ENCODE measurements around the gene OR2T27. TPM values are rescaled to one million over a fixed set of nuclear protein-coding genes. Genes with fewer than 3 reads are reported as not detected.
"Not testable (repeated sequence)": the region's sequence is repeated elsewhere in the genome, so short reads cannot be mapped to it uniquely, and the experiment has no call there.

OR2T27 gene, protein sequence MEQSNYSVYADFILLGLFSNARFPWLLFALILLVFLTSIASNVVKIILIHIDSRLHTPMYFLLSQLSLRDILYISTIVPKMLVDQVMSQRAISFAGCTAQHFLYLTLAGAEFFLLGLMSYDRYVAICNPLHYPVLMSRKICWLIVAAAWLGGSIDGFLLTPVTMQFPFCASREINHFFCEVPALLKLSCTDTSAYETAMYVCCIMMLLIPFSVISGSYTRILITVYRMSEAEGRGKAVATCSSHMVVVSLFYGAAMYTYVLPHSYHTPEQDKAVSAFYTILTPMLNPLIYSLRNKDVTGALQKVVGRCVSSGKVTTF
- polyA plus RNA-seq (ENCODE audit: low read depth in 6 of 6) = not detected

DNA sequence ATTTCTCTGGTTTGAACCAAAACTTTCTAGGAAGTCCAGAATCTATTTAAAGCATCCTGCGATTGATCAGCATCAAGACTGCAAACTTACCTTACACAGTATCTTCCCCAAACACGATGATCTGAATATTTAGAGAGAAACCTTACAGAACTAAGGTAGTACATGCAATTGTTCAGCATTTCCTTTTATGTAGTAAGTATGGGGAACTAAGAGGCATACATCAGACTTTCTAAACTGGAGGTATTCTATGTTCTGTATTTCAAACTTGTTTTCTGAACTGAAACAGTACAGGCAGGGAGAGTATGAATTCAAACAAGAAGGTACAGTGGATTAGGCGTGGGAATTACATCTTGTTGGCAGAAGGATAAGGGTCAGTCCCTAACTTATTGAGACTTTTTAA is at the start of gene OR2T27:
Gene OR2T27, minus strand, starts transcription at position 175 of the 400 bp plus-strand sequence. CDS start 4,644 bp downstream, outside the sequence.
- Mint-ChIP-seq H3K27ac (peak within 1 kb of the TSS in 1 of 6 donors; percentile 26), H3K4me1 (peaks cover 0 to 17% (median 14%) of the 10 kb centered on the region in 3 donors)

DNA sequence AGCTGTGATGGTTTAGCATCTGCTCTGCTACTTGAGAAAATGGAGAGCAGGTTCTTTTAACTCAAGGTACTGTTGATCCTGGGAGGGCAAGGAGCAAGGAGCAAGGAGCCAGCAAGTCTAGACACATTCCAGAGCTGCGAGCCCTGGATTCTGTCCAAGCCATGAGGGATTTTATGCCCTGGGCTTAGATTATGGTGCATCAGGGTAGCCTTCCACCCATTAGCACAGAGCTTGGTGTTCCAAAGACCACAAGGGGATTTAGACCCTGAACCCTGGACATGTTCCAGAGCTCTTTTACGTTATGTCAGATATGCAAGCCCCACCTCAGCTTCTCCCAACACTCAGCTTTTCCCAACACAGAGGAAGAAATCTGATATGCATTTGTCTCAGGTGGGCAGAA is 49.3 kb upstream of the OR2T27 start:
- no peaks in the 10 kb centered on the region for H3K9me3 Mint-ChIP-seq
- no peaks in the 10 kb centered on the region for H3K36me3 Mint-ChIP-seq
- no peaks in the 10 kb centered on the region for H3K27me3 Mint-ChIP-seq
- H3K27ac Mint-ChIP-seq = peak overlapping the region in 1 of 6 donors; percentile 67
- DNase-seq = no peak
- H3K4me3 Mint-ChIP-seq = no peak overlapping the region
- H3K4me1 Mint-ChIP-seq = peaks cover 0 to 6% (median 0%) of the 10 kb centered on the region in 3 donors
- no peak for ATAC-seq (ENCODE audit: low read depth in 2 of 2)

More for the DNA sequence above, at the start of gene OR2T27:
- not testable (repeated sequence) for ATAC-seq (ENCODE audit: low read depth in 2 of 2); H3K36me3 Mint-ChIP-seq; H3K27me3 Mint-ChIP-seq; DNase-seq; H3K9me3 Mint-ChIP-seq; H3K4me3 Mint-ChIP-seq

DNA sequence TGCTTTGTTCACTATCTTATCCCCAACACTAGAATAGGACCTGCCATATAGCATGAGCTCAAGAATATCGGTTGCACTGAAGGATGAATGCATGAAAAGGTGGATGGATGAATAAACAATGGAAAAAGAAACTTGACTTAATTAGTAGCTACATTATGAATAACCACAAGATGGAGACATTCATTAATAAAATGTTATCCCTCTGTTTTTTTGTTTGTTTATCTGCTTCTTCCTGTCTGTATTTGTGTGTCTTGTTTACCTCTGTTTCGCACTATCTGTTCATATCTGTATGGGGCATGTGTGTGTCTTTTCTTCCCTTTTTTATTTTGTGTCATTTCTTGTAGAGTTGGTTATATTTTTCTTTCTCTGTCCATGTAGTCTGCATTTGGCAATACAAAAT is 48.3 kb upstream of the OR2T27 start:
- Mint-ChIP-seq H3K36me3 (no peaks in the 10 kb centered on the region), H3K27me3 (peaks cover 0 to 7% (median 0%) of the 10 kb centered on the region in 3 donors)

DNA sequence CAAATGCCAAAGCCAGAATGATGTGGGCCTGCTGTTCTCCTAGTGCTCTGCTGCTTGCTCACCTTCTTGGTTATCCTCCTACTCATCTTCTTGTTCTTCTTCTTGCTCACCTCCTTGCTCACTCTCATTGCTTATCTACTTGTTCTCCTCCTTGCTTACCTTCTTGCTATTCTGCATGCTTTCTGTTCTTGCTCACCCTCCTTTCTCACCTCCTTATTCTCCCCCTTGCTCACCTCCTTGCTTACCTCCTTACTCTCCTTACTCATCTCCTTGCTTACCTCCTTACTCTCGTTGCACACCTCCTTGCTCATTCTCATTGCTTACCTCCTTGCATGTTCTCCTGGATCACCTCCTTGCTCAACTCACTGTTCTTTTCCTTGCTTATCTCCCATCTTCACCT is 47.4 kb upstream of the OR2T27 start, which contains the start of gene OR14I1:
Gene OR14I1, minus strand, starts transcription at position 53 of the 400 bp plus-strand sequence.
- no peaks in the 10 kb centered on the region for H3K36me3 Mint-ChIP-seq
- peaks cover 0 to 7% (median 0%) of the 10 kb centered on the region in 3 donors for H3K27me3 Mint-ChIP-seq
- H3K27ac Mint-ChIP-seq = no peak within 1 kb of the TSS
- H3K4me1 Mint-ChIP-seq = peaks cover 0 to 6% (median 0%) of the 10 kb centered on the region in 3 donors
- ATAC-seq (ENCODE audit: low read depth in 2 of 2) = no peak
- H3K9me3 Mint-ChIP-seq = no peaks in the 10 kb centered on the region
- no peak within 1 kb of the TSS for H3K4me3 Mint-ChIP-seq
- DNase-seq = no peak

More for the DNA sequence above, 48.3 kb upstream of the OR2T27 start:
- DNase-seq (peak; percentile 5), ATAC-seq (ENCODE audit: low read depth in 2 of 2) (no peak)
- Mint-ChIP-seq H3K4me3 (no peak overlapping the region), H3K4me1 (peaks cover 0 to 6% (median 0%) of the 10 kb centered on the region in 3 donors), H3K27ac (no peak overlapping the region), H3K9me3 (no peaks in the 10 kb centered on the region)

DNA sequence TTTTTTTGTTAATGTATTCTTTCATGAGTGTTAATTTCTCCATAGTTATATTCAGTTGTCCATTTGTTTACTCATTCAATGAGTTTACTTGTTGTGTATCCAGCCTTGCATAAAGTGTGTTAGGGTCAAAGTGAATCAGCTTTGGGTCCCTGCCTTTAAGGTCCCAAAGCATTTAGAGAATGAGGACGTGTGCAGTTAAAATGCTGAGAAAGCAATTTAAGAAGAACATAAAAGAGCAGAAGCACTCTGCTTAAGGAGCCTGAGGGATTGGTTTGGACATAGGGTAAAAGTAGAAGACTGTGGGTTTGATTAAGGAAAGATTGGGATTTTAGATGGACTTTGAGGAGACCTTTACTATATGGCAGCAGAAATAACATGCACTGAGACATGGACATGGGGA is 43.8 kb upstream of the OR2T27 start:
- H3K9me3 Mint-ChIP-seq = no peaks in the 10 kb centered on the region
- no peaks in the 10 kb centered on the region for H3K36me3 Mint-ChIP-seq
- H3K27ac Mint-ChIP-seq = peak overlapping the region in 1 of 6 donors; percentile 10

DNA sequence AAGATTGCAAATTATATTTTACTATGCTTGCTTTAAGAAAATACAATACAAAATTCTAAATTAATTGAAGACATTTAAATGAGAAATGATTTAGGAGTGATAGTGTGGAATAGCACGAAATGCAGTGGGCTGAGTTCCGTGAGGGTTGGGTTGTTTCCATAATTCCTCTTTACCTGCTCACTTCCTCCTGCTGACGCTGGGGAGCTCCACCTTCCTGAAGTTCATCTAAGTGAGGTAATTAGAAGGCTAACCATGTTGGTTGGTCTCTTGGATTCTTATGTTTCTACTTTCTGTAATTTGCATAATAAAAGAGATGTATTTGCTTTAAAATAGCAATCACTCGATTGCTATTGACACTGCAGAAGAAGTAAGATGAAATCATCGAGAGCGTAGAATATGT is 42.6 kb upstream of the OR2T27 start:
- ATAC-seq (ENCODE audit: low read depth in 2 of 2) = no peak
- no peaks in the 10 kb centered on the region for H3K36me3 Mint-ChIP-seq

More for the DNA sequence above, 43.8 kb upstream of the OR2T27 start:
- peaks cover 15 to 17% (median 16%) of the 10 kb centered on the region in 3 donors for H3K4me1 Mint-ChIP-seq
- DNase-seq (no peak), ATAC-seq (ENCODE audit: low read depth in 2 of 2) (no peak)
- no peak overlapping the region for H3K4me3 Mint-ChIP-seq
- peaks cover 0 to 7% (median 0%) of the 10 kb centered on the region in 3 donors for H3K27me3 Mint-ChIP-seq

DNA sequence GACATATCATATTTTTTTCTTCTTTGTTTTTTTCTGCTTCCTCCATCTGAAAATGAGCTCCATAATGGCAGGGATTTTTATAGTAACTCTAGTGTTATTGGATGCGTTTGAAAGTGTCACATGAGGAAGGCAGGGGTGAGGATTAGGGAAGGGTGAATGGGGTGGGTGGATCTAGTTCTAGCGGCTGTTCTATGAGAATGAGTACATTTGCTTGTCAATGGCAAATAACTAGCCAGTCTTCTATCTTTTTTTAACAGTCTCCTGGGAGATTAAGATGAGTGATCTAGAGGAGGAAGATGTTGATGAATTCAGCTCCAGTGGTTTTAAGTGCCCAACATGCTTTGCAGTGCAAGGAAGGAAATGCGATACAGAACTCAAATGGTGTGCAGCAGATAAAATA is 41.4 kb upstream of the OR2T27 start:
- peaks cover 0 to 14% (median 0%) of the 10 kb centered on the region in 3 donors for H3K27me3 Mint-ChIP-seq
- H3K27ac Mint-ChIP-seq = peak overlapping the region in 5 of 6 donors; percentile 26 to 83 (median 63)
- peaks cover 0 to 5% (median 0%) of the 10 kb centered on the region in 7 donors for H3K9me3 Mint-ChIP-seq
- no peak for DNase-seq
- H3K36me3 Mint-ChIP-seq = peaks cover 0 to 8% of the 10 kb centered on the region in 2 donors
- H3K4me1 Mint-ChIP-seq = peaks cover 16 to 22% (median 20%) of the 10 kb centered on the region in 3 donors
- ATAC-seq (ENCODE audit: low read depth in 2 of 2) = peak; percentile 21 to 25
- H3K4me3 Mint-ChIP-seq = peak overlapping the region in 4 of 8 donors; percentile 21 to 55 (median 46)

More for the DNA sequence above, 42.6 kb upstream of the OR2T27 start:
- Mint-ChIP-seq H3K4me1 (peaks cover 15 to 17% (median 16%) of the 10 kb centered on the region in 3 donors), H3K27me3 (peaks cover 0 to 7% (median 0%) of the 10 kb centered on the region in 3 donors), H3K27ac (no peak overlapping the region), H3K9me3 (no peaks in the 10 kb centered on the region), H3K4me3 (peak overlapping the region in 1 of 8 donors; percentile 3)
- no peak for DNase-seq

DNA sequence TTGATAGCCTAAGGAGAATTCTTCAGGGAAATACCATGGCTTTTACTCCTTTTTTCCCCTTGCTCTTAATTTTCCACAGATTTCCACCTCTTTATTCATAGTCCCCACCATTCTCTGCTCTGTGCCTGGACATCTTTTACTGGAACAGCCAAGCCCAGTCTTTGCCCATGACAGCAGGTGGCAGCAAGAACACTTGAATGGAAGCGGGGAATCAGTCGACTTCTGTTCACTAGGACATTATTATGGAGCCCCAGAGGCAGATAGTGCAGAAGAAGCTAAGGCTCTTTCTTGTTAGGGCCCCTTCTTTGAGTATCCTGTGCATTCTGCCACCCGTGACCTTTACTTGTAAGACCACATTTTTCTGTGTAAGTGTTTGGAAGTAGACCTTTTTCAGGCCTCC is 40.9 kb upstream of the OR2T27 start:
- peak; percentile 43 to 45 for ATAC-seq (ENCODE audit: low read depth in 2 of 2)
- H3K9me3 Mint-ChIP-seq = peaks cover 0 to 5% (median under 1%) of the 10 kb centered on the region in 7 donors
- H3K4me3 Mint-ChIP-seq = peak overlapping the region in 4 of 8 donors; percentile 21 to 59 (median 34)
- peaks cover 0 to 14% (median 0%) of the 10 kb centered on the region in 3 donors for H3K27me3 Mint-ChIP-seq
- H3K4me1 Mint-ChIP-seq = peaks cover 16 to 22% (median 20%) of the 10 kb centered on the region in 3 donors
- DNase-seq = no peak
- H3K36me3 Mint-ChIP-seq = peaks cover 0 to 8% of the 10 kb centered on the region in 2 donors
- peak overlapping the region in 2 of 6 donors; percentile 37 to 83 for H3K27ac Mint-ChIP-seq

DNA sequence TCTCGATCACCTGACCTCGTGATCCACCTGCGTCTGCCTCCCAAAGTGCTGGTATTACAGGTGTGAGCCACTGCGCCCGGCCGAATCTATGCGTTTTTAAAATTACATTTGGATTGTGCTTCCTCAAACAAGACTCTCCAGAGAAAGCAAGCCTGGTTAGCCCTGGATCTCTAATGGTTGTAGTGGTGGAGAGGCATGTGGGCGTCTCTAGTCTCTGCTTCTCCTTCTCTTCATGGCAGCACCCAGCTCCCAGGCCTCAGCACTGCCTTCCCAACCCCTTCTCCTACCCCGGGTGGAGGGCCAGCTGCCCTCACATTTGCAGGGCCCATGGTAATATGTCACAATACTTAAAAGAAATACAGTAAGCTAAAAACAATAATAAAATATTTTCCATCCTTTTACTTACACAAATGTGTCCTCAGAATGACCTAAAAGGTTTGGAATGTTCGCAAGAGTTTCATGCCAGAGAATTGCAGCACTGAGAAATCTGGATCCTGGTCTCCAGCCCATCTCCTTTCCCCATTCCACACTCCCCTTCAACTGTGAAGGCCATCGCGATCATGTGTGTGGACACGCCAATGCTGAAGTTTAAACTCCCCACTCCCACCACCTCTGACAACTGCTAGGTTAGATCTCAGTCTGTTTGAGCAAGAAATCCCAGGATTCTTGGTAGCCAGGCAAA is 40.3 kb upstream of the OR2T27 start:
- H3K4me1 Mint-ChIP-seq = peaks cover 16 to 22% (median 20%) of the 10 kb centered on the region in 3 donors
- DNase-seq = no peak
- peak overlapping the region in 2 of 6 donors; percentile 21 to 92 for H3K27ac Mint-ChIP-seq
- H3K27me3 Mint-ChIP-seq = peaks cover 0 to 14% (median 0%) of the 10 kb centered on the region in 3 donors
- peaks cover 0 to 8% of the 10 kb centered on the region in 2 donors for H3K36me3 Mint-ChIP-seq
- H3K9me3 Mint-ChIP-seq = peaks cover 0 to 7% (median 4%) of the 10 kb centered on the region in 7 donors
- H3K4me3 Mint-ChIP-seq = no peak overlapping the region
- ATAC-seq (ENCODE audit: low read depth in 2 of 2) = no peak

DNA sequence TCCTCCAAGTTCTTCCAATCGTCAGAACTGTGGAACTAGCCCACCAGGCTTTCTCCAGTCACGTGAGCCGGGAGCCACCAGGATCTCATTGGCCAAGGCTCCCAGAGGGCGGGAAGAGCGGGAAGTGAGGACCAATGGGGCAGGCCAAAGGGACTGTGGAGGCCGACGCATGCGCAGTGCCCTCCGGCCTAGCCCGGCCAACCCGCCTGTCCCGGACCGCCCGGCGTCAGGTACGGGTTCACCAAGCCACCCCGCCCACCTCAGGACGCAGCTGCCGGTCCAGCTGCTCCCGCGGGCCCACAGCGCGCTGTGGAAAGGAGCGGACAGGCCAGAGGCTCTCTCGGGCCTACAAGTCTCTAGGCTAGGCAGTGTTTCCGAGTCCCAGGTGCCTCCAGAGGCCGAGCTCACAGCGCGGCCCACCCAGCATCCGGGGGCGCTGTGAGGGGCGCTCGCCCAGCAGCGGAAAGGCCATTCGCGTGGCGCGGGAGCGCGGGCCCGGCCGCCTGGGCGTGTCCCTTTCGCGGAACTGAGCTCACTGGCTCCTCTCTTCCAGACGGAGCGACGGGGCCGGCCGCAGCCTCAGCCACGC is 36.3 kb upstream of the OR2T27 start:
- Mint-ChIP-seq H3K27ac (no peak overlapping the region), H3K27me3 (peaks cover 0 to 7% (median 0%) of the 10 kb centered on the region in 3 donors), H3K4me1 (peaks cover 19 to 28% (median 23%) of the 10 kb centered on the region in 3 donors), H3K36me3 (peaks cover 0 to 8% of the 10 kb centered on the region in 2 donors), H3K9me3 (peaks cover 4 to 17% (median 10%) of the 10 kb centered on the region in 7 donors), H3K4me3 (no peak overlapping the region)
- ATAC-seq (ENCODE audit: low read depth in 2 of 2) (no peak), DNase-seq (no peak)

DNA sequence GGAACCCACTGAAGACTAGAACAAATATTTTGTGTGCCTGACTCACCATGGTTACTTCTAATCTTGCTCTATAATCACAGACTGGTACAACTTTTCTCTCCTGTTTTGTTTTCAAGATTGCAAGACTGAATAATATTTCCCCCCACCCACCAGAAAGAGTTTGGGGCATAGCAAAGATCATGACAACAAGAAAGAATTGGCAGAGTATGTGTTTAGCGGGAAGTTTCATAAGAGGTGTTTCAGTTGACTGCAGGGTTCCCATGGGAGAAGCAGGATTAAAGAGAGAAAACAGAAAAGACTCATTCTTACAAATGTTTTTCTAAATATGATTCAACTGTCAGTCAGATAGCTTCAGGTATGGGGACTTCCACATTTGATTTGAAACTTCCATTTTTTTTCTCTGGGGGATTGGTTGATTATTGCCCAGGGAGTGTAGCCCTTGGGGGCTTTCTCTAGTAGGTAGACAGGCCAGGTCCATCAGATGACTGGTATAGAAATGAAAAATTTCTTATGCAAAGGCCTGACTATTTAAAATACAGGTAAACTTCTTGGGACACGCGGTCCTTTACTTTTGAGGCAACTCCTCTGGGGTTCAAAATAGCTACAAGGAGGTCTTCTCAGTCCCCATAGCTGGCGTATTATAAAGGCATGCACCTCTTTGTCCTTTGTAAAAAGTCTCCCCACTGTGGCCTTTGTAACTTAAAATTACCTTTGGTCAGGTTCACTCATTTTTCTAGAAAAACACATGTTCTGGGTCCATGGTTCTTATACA is 33.4 kb upstream of the OR2T27 start:
- DNase-seq (no peak), ATAC-seq (ENCODE audit: low read depth in 2 of 2) (peak; percentile 42 to 57)
- H3K4me3 Mint-ChIP-seq = no peak overlapping the region
- peaks cover 0 to 7% (median 4%) of the 10 kb centered on the region in 3 donors for H3K27me3 Mint-ChIP-seq
- peak overlapping the region in 3 of 6 donors; percentile 3 to 65 (median 12) for H3K27ac Mint-ChIP-seq
- peaks cover 15 to 20% (median 19%) of the 10 kb centered on the region in 3 donors for H3K4me1 Mint-ChIP-seq
- peaks cover 4 to 17% (median 10%) of the 10 kb centered on the region in 7 donors for H3K9me3 Mint-ChIP-seq
- peaks cover 0 to 8% of the 10 kb centered on the region in 2 donors for H3K36me3 Mint-ChIP-seq

DNA sequence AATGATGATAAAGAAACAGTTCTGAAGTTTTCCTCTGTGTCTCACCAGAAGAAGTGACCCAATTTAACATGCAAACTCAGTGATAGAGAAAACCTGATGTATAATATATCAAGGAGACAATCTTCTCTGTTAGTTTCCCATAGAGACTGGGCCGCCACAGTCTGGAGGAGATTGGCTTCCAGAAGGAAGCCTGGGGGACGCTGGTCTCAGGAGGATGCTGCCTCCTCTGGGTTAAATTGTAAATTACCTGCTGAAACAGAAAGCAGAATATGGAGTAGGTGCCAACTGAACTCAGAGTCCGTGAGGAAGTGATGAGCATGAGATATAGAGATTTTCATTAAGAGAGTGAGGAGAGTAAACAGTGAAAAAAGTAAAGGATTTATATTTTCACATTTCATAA is 31.5 kb upstream of the OR2T27 start:
- Mint-ChIP-seq H3K27ac (peak overlapping the region in 3 of 6 donors; percentile 2 to 90 (median 2)), H3K27me3 (peaks cover 0 to 9% (median under 1%) of the 10 kb centered on the region in 3 donors), H3K36me3 (no peaks in the 10 kb centered on the region), H3K4me3 (peak overlapping the region in 2 of 8 donors; percentile 9 to 53), H3K4me1 (peaks cover 10 to 19% (median 15%) of the 10 kb centered on the region in 3 donors), H3K9me3 (peaks cover 0 to 17% (median 9%) of the 10 kb centered on the region in 7 donors)
- DNase-seq (peak; percentile 44), ATAC-seq (ENCODE audit: low read depth in 2 of 2) (peak; percentile 88 to 94)
